HCT116 (cell line): ENCODE measurements around the gene AP5Z1. TPM values are rescaled to one million over a fixed set of nuclear protein-coding genes. Genes with fewer than 3 reads are reported as not detected.

Experiments used
- ATAC-seq: fragments of 200-7000 bp; cut with Tn5 transposase; 2 replicates; pipeline ENCODE4 v1.9.1; 2020; ENCODE audit warnings: mild to moderate bottlenecking, moderate library complexity
- BruUV-seq: library from RNA; stranded (reverse); fragments of 400-500 nt; replicated peaks from 2 replicates; lab custom pipeline; 2021; lab: Mats Ljungman, UMichigan
- CTCF ChIA-PET: fragments of 300-600 bp; sonication (Branson Sonifier 250); formaldehyde crosslinking; loops from one replicate; lab custom pipeline; 2021; ENCODE audit warnings: antibody characterized with exemption; lab: Charles Lee
- POLR2A ChIA-PET: fragments of 300-600, 350-600 bp; sonication (Branson Sonifier 250); formaldehyde crosslinking; loops from one replicate; lab custom pipeline; 2021; ENCODE audit warnings: antibody characterized with exemption; lab: Charles Lee
- RAD21 ChIA-PET, 2 experiments: fragments of 300-600 bp; sonication (Branson Sonifier 250); formaldehyde crosslinking; loops; one replicate each; lab custom pipeline; 2023; ENCODE audit warnings: low total read pairs in 2 of 2; ENCODE audit not compliant: uncharacterized antibody in 2 of 2, unreplicated experiment in 2 of 2, low non-redundant PET in 1 of 2; lab: Charles Lee
- DNase-seq: peaks from one replicate; pipeline ENCODE4 v3.0.0-alpha.2; 2010; ENCODE audit warnings: low read depth, low spot score
- H2AFZ ChIP-seq: fragments of 200-600 bp; shearing (Covaris generic), sonication (generic); 2 replicates; pipeline ENCODE4 v1.6.1; 2017; ENCODE audit warnings: low read depth, mixed run types, mixed read lengths, antibody characterized with exemption, low read length; ENCODE audit not compliant: poor library complexity, severe bottlenecking
- H3K27ac ChIP-seq: 2 replicates; pipeline ENCODE4 v1.5.1; 2012; ENCODE audit warnings: low read depth, low read length
- H3K27me3 ChIP-seq: fragments of 200-600 bp; sonication (generic); 2 replicates; pipeline ENCODE4 v1.6.1; 2016; ENCODE audit warnings: mixed run types, low read length, mixed read lengths; ENCODE audit not compliant: insufficient read depth
- H3K36me3 ChIP-seq, 2 experiments: fragments of 200-500 bp in 1 of 2; fragments of 200-600 bp in 1 of 2; sonication (Bioruptor generic) in 1 of 2; sonication (generic) in 1 of 2; 2 replicates each; pipeline versions ENCODE4 v1.5.1 to v1.6.1; 2014 to 2016; ENCODE audit warnings: low read length in 2 of 2, inconsistent platforms in 1 of 2, mixed read lengths in 1 of 2, mixed run types in 1 of 2; ENCODE audit not compliant: insufficient read depth in 2 of 2, control insufficient read depth in 1 of 2
- H3K4me1 ChIP-seq, 2 experiments: fragments of 200-600 bp in 1 of 2; sonication (generic) in 1 of 2; 2 replicates each; pipeline versions ENCODE4 v1.5.1 to v1.6.1; 2012 to 2017; ENCODE audit warnings: low read length in 2 of 2, inconsistent platforms in 1 of 2, mild to moderate bottlenecking in 1 of 2, mixed read lengths in 1 of 2, mixed run types in 1 of 2, moderate library complexity in 1 of 2; ENCODE audit not compliant: insufficient read depth in 2 of 2, control insufficient read depth in 1 of 2
- H3K4me2 ChIP-seq: fragments of 200-600 bp; sonication (generic); 2 replicates; pipeline ENCODE4 v1.6.1; 2017; ENCODE audit warnings: mixed run types, low read length, mixed read lengths
- H3K4me3 ChIP-seq, 2 experiments: fragments of 200-600 bp in 1 of 2; sonication (generic) in 1 of 2; replicated peaks in 1 of 2; 2 replicates each; pipeline ENCODE4 v1.5.1; 2011 to 2016; ENCODE audit warnings: low read length in 2 of 2, control low read depth in 1 of 2, low read depth in 1 of 2, mild to moderate bottlenecking in 1 of 2, mixed read lengths in 1 of 2, mixed run types in 1 of 2
- H3K79me2 ChIP-seq: fragments of 200-600 bp; sonication (generic); 2 replicates; pipeline ENCODE4 v1.6.1; 2017; ENCODE audit warnings: mild to moderate bottlenecking, mixed run types, low read length, moderate library complexity, mixed read lengths; ENCODE audit not compliant: insufficient read depth
- H3K9ac ChIP-seq: fragments of 200-600 bp; sonication (generic); 2 replicates; pipeline ENCODE4 v1.6.1; 2016; ENCODE audit warnings: low read length, mixed read lengths
- H3K9me2 ChIP-seq: fragments of 200-600 bp; sonication (generic), shearing (Covaris generic); 2 replicates; pipeline ENCODE4 v1.6.1; 2017; ENCODE audit warnings: mixed run types, mild to moderate bottlenecking, moderate library complexity; ENCODE audit not compliant: insufficient read depth
- H3K9me3 ChIP-seq, 2 experiments: fragments of 200-500 bp in 1 of 2; fragments of 200-600 bp in 1 of 2; sonication (Bioruptor generic) in 1 of 2; sonication (generic) in 1 of 2; 2 replicates each; pipeline ENCODE4 v1.6.1; 2014 to 2017; ENCODE audit warnings: low read length in 2 of 2, mixed read lengths in 2 of 2, inconsistent platforms in 1 of 2, low read depth in 1 of 2, mild to moderate bottlenecking in 1 of 2, mixed run types in 1 of 2, moderate library complexity in 1 of 2; ENCODE audit not compliant: control insufficient read depth in 1 of 2, insufficient read depth in 1 of 2
- H4K20me1 ChIP-seq: fragments of 200-600 bp; sonication (generic), shearing (Covaris generic); 2 replicates; pipeline ENCODE4 v1.6.1; 2017; ENCODE audit warnings: mixed run types, mild to moderate bottlenecking, moderate library complexity; ENCODE audit not compliant: insufficient read depth
- ATF3 ChIP-seq: IDR thresholded peaks from 2 replicates; pipeline ENCODE4 v1.6.1; 2012
- CBX3 ChIP-seq: IDR thresholded peaks from 2 replicates; pipeline ENCODE4 v1.6.1; 2012; ENCODE audit warnings: low read depth
- CEBPB ChIP-seq: IDR thresholded peaks from 2 replicates; pipeline ENCODE4 v1.6.1; 2012; ENCODE audit warnings: low read depth
- EGR1 ChIP-seq: IDR thresholded peaks from 2 replicates; pipeline ENCODE4 v1.6.1; 2012; ENCODE audit warnings: low read depth
- ELF1 ChIP-seq: IDR thresholded peaks from 2 replicates; pipeline ENCODE4 v1.6.1; 2012; ENCODE audit warnings: low read depth, borderline replicate concordance
- FOSL1 ChIP-seq: IDR thresholded peaks from 2 replicates; pipeline ENCODE4 v1.6.1; 2012; ENCODE audit warnings: low read depth
- JUND ChIP-seq: IDR thresholded peaks from 2 replicates; pipeline ENCODE4 v1.6.1; 2012
- MAX ChIP-seq: IDR thresholded peaks from 2 replicates; pipeline ENCODE4 v1.6.1; 2012
- POLR2A ChIP-seq: IDR thresholded peaks from 2 replicates; pipeline ENCODE4 v1.7.0; 2011; ENCODE audit warnings: borderline replicate concordance; ENCODE audit not compliant: insufficient read depth, insufficient read length; ENCODE audit errors: extremely low read depth
- POLR2AphosphoS5 ChIP-seq: IDR thresholded peaks from 2 replicates; pipeline ENCODE4 v1.6.1; 2011; ENCODE audit warnings: mild to moderate bottlenecking, low read depth, low read length, moderate library complexity
- RAD21 ChIP-seq: IDR thresholded peaks from 2 replicates; pipeline ENCODE4 v1.6.1; 2012; ENCODE audit warnings: low read depth, mild to moderate bottlenecking
- REST ChIP-seq: IDR thresholded peaks from 2 replicates; pipeline ENCODE4 v1.6.1; 2012; ENCODE audit warnings: low read depth
- SIN3A ChIP-seq: IDR thresholded peaks from 2 replicates; pipeline ENCODE4 v1.6.1; 2012; ENCODE audit warnings: low read depth
- SP1 ChIP-seq: IDR thresholded peaks from 2 replicates; pipeline ENCODE4 v1.6.1; 2012; ENCODE audit warnings: low read depth
- SRF ChIP-seq: IDR thresholded peaks from 2 replicates; pipeline ENCODE4 v1.6.1; 2012; ENCODE audit warnings: low read depth
- TCF7L2 ChIP-seq: IDR thresholded peaks from 2 replicates; pipeline ENCODE4 v1.7.0; 2011; ENCODE audit warnings: borderline replicate concordance, inconsistent platforms; ENCODE audit not compliant: insufficient read depth, insufficient read length; ENCODE audit errors: extremely low read depth
- YY1 ChIP-seq: IDR thresholded peaks from 2 replicates; pipeline ENCODE4 v1.6.1; 2011; ENCODE audit warnings: low read length, low read depth, moderate library complexity, mild to moderate bottlenecking; ENCODE audit not compliant: insufficient replicate concordance; ENCODE audit errors: extremely low read depth
- ZBTB33 ChIP-seq: IDR thresholded peaks from 2 replicates; pipeline ENCODE4 v1.6.1; 2011; ENCODE audit warnings: mild to moderate bottlenecking, low read length, moderate library complexity; ENCODE audit not compliant: insufficient replicate concordance; ENCODE audit errors: extremely low read depth
- ZFX ChIP-seq: fragments of 450-650 bp; IDR thresholded peaks from 2 replicates; pipeline ENCODE4 v1.6.1; 2017
- ZNF274 ChIP-seq: fragments of 200-500 bp; sonication (Bioruptor generic); IDR thresholded peaks from 2 replicates; pipeline ENCODE4 v1.6.1; 2014; ENCODE audit warnings: mild to moderate bottlenecking, low read depth, low read length, inconsistent platforms
- intact Hi-C: fragments of 100-400 bp; cut with micrococcal nuclease; formaldehyde crosslinking; loops from 2 replicates; pipeline ENCODE4 v1.10.0; 2022
- total RNA-seq: library from RNA; stranded (reverse); gene quantifications from one replicate; pipeline ENCODE4 v1.2.1, GENCODE V29; 2021; ENCODE audit not compliant: unreplicated experiment

AP5Z1 gene
- total RNA-seq, 1 experiment from 2014 or later = 23.2 TPM

- Histone ChIP-seq H3K9ac (no peak overlapping the region), H3K9me2 (no peaks in the 10 kb centered on the region), H3K4me1 (no peaks in the 10 kb centered on the region), H3K27me3 (no peaks in the 10 kb centered on the region), H3K9me3 (no peaks in the 10 kb centered on the region), H4K20me1 (no peaks in the 10 kb centered on the region), H3K4me3 (no peak overlapping the region), H3K27ac (no peak overlapping the region), H3K4me2 (no peak overlapping the region), H3K36me3 (no peaks in the 10 kb centered on the region), H2AFZ (no peak overlapping the region), H3K79me2 (no peaks in the 10 kb centered on the region)
- TF ChIP-seq SIN3A = no peak
- no peak for TF ChIP-seq SRF
- TF ChIP-seq JUND = no peak
- no peak for TF ChIP-seq POLR2AphosphoS5
- TF ChIP-seq ATF3 = no peak
- TF ChIP-seq REST = no peak
- no peak for TF ChIP-seq POLR2A
- no peak for TF ChIP-seq ZNF274
- TF ChIP-seq ELF1 = no peak
- no peak for TF ChIP-seq FOSL1
- no peak for TF ChIP-seq EGR1
- no peak for TF ChIP-seq ZFX
- TF ChIP-seq RAD21 = no peak
- no peak for TF ChIP-seq CEBPB
- TF ChIP-seq TCF7L2 = no peak
- TF ChIP-seq CBX3 = no peak
- no peak for TF ChIP-seq ZBTB33
- no peak for TF ChIP-seq SP1
- TF ChIP-seq MAX = no peak
- TF ChIP-seq YY1 = no peak
- no peak for ATAC-seq
- BruUV-seq = no TSS peak
- intact Hi-C loops = no loop called here
- ChIA-PET RAD21 (no interaction called here), CTCF (no interaction called here), POLR2A (no interaction called here)
- DNase-seq = no peak
Observed at GRCh38 chr7:4820967-4821471, 45.6 kb downstream of the AP5Z1 start.
